ENCODE data around the gene CDH11. TPM values are rescaled to one million over a fixed set of nuclear protein-coding genes. Genes with fewer than 3 reads are reported as not detected.

Gene CDH11
- polyA plus RNA-seq, 1 donor (not counting 4 experiments of a cell fraction or from before 2014, with no cell fraction given) = 36.8 TPM

- DNase-seq (ENCODE audit: low read depth, low spot score) = peak; percentile 49
- no peaks in the 10 kb centered on the region for H3K9me3 ChIP-seq (ENCODE audit: control insufficient read depth, low read depth, low read length)
- H3K9me1 ChIP-seq (ENCODE audit: control insufficient read depth, extremely low read depth, insufficient read depth, low read length) = no peaks in the 10 kb centered on the region
- H3K4me2 ChIP-seq (ENCODE audit: control insufficient read depth, extremely low read depth, insufficient read depth, low read depth, low read length) = no peak overlapping the region
- H3K27me3 ChIP-seq (ENCODE audit: control insufficient read depth, extremely low read depth, insufficient read depth, low read length) = peaks cover 22% of the 10 kb centered on the region
- H3K4me3 ChIP-seq (ENCODE audit: control insufficient read depth in 2 of 3, extremely low read depth in 1 of 3, insufficient read depth in 2 of 3, low read depth in 1 of 3, low read length in 3 of 3) = no peak overlapping the region
- peak; percentile 99 for FAIRE-seq
- no peaks in the 10 kb centered on the region for H3K36me3 ChIP-seq (ENCODE audit: control insufficient read depth in 2 of 2, extremely low read depth in 1 of 2, insufficient read depth in 2 of 2, low read length in 2 of 2)
- H3K79me2 ChIP-seq (ENCODE audit: control insufficient read depth, insufficient read depth, low read length) = peaks cover 80% of the 10 kb centered on the region
- peaks cover 4% of the 10 kb centered on the region for H4K20me1 ChIP-seq (ENCODE audit: control insufficient read depth, extremely low read depth, insufficient read depth, low read length)
- no peak overlapping the region for H2AFZ ChIP-seq (ENCODE audit: control insufficient read depth, low read length)
- peaks cover 3% of the 10 kb centered on the region for H3K4me1 ChIP-seq (ENCODE audit: control insufficient read depth, extremely low read depth, insufficient read depth, low read length)
- H3K27ac ChIP-seq (ENCODE audit: control insufficient read depth, insufficient read depth, low read length) = no peak overlapping the region
- TF ChIP-seq CTCF (optimal IDR thresholded peaks at IDR 0.05 in 1 of 3, IDR thresholded peaks at IDR 0.05 in 1 of 3, conservative IDR thresholded peaks at IDR 0.05 in 1 of 3; ENCODE audit: extremely low read depth in 1 of 3, insufficient read depth in 2 of 3, low read length in 3 of 3) (peak; percentile 92 to 97 (median 93)), EZH2 (IDR thresholded peaks at IDR 0.05; ENCODE audit: low read length) (no peak)
- dilution Hi-C loops (cut with MboI; ENCODE audit: extremely low pct_ligation_motif_present, low sequenced_read_pairs) = no loop called here
- no peak overlapping the region for H3K9ac ChIP-seq (ENCODE audit: control insufficient read depth, extremely low read depth, insufficient read depth, low read length)
Observed at GRCh38 chr16:65117811-65118448, 3.9 kb downstream of the CDH11 start.

DNA sequence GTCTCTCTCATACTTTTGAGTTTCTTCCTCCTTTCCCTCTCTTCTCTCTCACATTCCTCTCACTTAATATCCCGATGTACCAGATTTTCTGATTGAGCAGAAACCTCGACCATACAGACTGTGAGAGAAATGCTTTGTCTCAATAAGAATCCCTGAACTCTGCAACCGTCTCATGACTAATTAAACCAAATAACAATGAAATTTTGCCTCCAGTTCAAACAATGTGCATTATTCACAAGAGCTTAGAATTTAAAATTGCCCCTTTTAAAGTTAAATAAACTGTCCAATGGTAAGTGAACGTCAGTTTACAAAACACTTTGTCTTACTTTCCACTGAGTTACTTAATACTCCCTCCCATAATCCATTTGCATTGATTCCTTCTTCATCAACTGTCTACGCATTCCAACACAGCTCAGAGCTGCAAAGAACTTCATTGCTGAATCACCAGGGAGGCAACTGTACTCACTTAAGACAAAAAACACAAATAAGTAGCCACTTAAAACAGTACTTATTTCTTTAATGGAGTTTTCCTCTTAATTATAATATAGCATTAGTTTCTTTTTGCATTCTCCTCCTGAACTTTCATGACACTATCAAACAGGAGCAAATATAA, 4.9 kb downstream of the CDH11 start:
- peaks cover 14% of the 10 kb centered on the region for H3K27me3 ChIP-seq (ENCODE audit: control insufficient read depth, extremely low read depth, insufficient read depth, low read length)
- H3K4me3 ChIP-seq (ENCODE audit: control insufficient read depth in 2 of 3, extremely low read depth in 1 of 3, insufficient read depth in 2 of 3, low read depth in 1 of 3, low read length in 3 of 3) = no peak overlapping the region
- no peaks in the 10 kb centered on the region for H3K9me3 ChIP-seq (ENCODE audit: control insufficient read depth, low read depth, low read length)
- H3K36me3 ChIP-seq (ENCODE audit: control insufficient read depth in 2 of 2, extremely low read depth in 1 of 2, insufficient read depth in 2 of 2, low read length in 2 of 2) = no peaks in the 10 kb centered on the region
- peaks cover 88% of the 10 kb centered on the region for H3K79me2 ChIP-seq (ENCODE audit: control insufficient read depth, insufficient read depth, low read length)
- DNase-seq (ENCODE audit: low read depth, low spot score) (no peak), FAIRE-seq (no peak)
- H3K4me1 ChIP-seq (ENCODE audit: control insufficient read depth, extremely low read depth, insufficient read depth, low read length) = no peaks in the 10 kb centered on the region
- H2AFZ ChIP-seq (ENCODE audit: control insufficient read depth, low read length) = no peak overlapping the region
- no peaks in the 10 kb centered on the region for H3K9me1 ChIP-seq (ENCODE audit: control insufficient read depth, extremely low read depth, insufficient read depth, low read length)
- no peak overlapping the region for H3K4me2 ChIP-seq (ENCODE audit: control insufficient read depth, extremely low read depth, insufficient read depth, low read depth, low read length)
- H3K9ac ChIP-seq (ENCODE audit: control insufficient read depth, extremely low read depth, insufficient read depth, low read length) = no peak overlapping the region
- no peak overlapping the region for H3K27ac ChIP-seq (ENCODE audit: control insufficient read depth, insufficient read depth, low read length)
- TF ChIP-seq CTCF (optimal IDR thresholded peaks at IDR 0.05 in 1 of 3, IDR thresholded peaks at IDR 0.05 in 1 of 3, conservative IDR thresholded peaks at IDR 0.05 in 1 of 3; ENCODE audit: extremely low read depth in 1 of 3, insufficient read depth in 2 of 3, low read length in 3 of 3) = no peak
- no peak for TF ChIP-seq EZH2 (IDR thresholded peaks at IDR 0.05; ENCODE audit: low read length)
- H4K20me1 ChIP-seq (ENCODE audit: control insufficient read depth, extremely low read depth, insufficient read depth, low read length) = peaks cover 4% of the 10 kb centered on the region
- dilution Hi-C loops (cut with MboI; ENCODE audit: extremely low pct_ligation_motif_present, low sequenced_read_pairs) = no loop called here
